Measurements from ENCODE around the gene FBXW11.
A peak's percentile ranks its signal among the peaks of the same experiment; 100 is the strongest.

FBXW11 gene

DNA sequence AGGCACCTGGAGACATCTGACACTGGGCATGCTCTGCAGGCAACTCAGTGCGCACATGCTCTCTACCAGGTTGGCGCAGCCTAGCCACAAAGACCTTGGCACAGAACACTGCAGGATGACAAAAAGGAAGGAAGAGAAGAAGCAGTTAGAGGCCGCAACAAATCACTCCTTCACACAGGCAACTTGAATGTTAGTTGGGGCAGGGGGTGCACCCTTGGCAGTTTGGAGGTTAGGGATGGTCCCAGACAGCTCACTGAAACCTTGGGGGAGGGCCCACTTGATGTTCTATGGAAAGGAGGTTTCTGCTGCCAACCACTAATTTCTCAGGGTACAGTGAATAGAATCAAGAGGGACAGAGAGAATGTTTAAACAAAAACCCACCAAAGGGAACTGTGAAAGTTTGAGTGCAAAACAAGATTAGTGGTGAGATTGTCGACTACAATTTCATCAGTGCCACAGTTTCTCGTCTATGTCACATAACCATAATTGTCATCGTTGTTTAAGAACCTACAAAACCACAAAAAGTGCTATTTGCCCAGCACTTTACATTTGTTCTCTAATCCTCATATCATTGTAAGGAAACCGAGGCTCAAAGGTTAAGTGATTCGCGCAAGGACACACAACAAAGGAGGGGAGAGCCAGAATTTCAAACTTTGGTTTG is 48.7 kb downstream of the FBXW11 start:
- peak overlapping the region; percentile 90 for H3K4me2 ChIP-seq (ENCODE audit: low read length)
- TF ChIP-seq EZH2phosphoT487 (IDR thresholded peaks at IDR 0.05; ENCODE audit: low read depth) = peak; percentile 76; the same call in 1 of the 2 replicates
- TF ChIP-seq, protein P1, sequence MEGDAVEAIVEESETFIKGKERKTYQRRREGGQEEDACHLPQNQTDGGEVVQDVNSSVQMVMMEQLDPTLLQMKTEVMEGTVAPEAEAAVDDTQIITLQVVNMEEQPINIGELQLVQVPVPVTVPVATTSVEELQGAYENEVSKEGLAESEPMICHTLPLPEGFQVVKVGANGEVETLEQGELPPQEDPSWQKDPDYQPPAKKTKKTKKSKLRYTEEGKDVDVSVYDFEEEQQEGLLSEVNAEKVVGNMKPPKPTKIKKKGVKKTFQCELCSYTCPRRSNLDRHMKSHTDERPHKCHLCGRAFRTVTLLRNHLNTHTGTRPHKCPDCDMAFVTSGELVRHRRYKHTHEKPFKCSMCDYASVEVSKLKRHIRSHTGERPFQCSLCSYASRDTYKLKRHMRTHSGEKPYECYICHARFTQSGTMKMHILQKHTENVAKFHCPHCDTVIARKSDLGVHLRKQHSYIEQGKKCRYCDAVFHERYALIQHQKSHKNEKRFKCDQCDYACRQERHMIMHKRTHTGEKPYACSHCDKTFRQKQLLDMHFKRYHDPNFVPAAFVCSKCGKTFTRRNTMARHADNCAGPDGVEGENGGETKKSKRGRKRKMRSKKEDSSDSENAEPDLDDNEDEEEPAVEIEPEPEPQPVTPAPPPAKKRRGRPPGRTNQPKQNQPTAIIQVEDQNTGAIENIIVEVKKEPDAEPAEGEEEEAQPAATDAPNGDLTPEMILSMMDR (IDR thresholded peaks at IDR 0.05; ENCODE audit: low read depth, low read length) = no peak
- peaks cover 95% of the 10 kb centered on the region for H3K79me2 ChIP-seq (ENCODE audit: low read length)
- peaks cover 86% of the 10 kb centered on the region for H4K20me1 ChIP-seq (ENCODE audit: insufficient read depth, low read length)
- H3K27me3 ChIP-seq (ENCODE audit: low read depth, low read length) = no peaks in the 10 kb centered on the region
- no peak overlapping the region for H2AFZ ChIP-seq (ENCODE audit: low read depth, low read length)
- peak overlapping the region; percentile 64 for H3K4me3 ChIP-seq (ENCODE audit: low read length)
- H3K36me3 ChIP-seq (replicated peaks; ENCODE audit: low read depth, low read length) = peaks cover 6% of the 10 kb centered on the region
- peaks cover 68% of the 10 kb centered on the region for H3K4me1 ChIP-seq (ENCODE audit: low read length)
- H3K9me3 ChIP-seq (ENCODE audit: insufficient read depth, low read length) = no peaks in the 10 kb centered on the region
- peak overlapping the region; percentile 85 for H3K27ac ChIP-seq (ENCODE audit: low read length)
- peak overlapping the region; percentile 56 for H3K9ac ChIP-seq (ENCODE audit: low read length)

DNA sequence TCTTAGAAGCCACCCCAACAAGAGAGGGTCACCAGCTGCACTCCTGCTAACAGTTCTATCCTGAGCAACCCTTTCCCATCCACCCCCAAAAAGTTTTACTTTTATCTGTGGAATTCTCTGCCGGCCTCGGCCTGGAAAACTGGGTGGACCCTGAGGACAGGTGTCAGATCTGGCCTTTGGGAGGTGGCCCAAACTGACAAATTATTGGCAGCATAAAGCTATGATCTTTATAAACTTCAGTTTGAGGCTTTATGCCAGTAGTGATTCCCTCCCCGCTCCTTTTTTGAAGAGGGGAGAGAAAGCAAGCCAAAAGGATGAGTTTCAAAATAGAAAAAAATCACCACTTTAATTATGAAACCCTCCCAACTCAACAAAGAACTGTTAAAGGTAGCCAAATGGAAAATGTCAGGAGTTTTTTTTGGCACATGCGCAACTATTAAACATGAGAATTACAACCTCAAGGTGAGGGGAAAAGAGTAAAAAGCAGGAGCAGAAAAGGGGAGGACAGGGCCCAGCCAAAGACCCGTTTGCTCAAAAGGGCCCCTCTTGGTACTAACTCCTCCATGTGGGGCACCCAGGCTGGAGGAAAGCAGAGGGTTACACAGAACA is 49.4 kb downstream of the FBXW11 start:
- peaks cover 61% of the 10 kb centered on the region for H3K4me1 ChIP-seq (ENCODE audit: low read length)

DNA sequence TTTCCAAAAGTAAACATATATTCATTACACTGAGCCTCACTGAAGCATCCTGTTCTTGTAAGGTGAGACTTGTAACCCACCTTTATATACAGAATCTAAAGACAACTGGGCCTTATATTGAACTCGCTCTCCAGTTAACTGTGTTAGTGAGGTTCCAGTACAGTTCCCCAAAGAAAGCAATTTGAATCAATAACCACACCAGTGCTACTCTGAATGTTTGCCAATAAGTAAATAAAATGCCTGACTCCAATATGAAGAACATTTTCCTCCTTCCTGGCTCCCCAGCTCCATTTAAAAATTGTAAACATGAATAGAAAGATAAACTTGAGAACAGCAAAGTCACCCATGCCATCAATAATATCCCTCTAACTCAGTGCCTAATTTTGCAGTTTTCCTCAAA is 50.1 kb downstream of the FBXW11 start:
- H3K79me2 ChIP-seq (ENCODE audit: low read length) = peaks cover 92% of the 10 kb centered on the region
- no peaks in the 10 kb centered on the region for H3K9me3 ChIP-seq (ENCODE audit: insufficient read depth, low read length)
- no peak overlapping the region for H3K4me3 ChIP-seq (ENCODE audit: low read length)
- no peak overlapping the region for H2AFZ ChIP-seq (ENCODE audit: low read depth, low read length)
- H3K9ac ChIP-seq (ENCODE audit: low read length) = peak overlapping the region; percentile 56; the same call in 1 of the 2 replicates
- peak overlapping the region; percentile 90; the same call in 1 of the 2 replicates for H3K4me2 ChIP-seq (ENCODE audit: low read length)
- no peak for TF ChIP-seq EZH2phosphoT487 (IDR thresholded peaks at IDR 0.05; ENCODE audit: low read depth)
- H4K20me1 ChIP-seq (ENCODE audit: insufficient read depth, low read length) = peaks cover 81% of the 10 kb centered on the region
- no peaks in the 10 kb centered on the region for H3K27me3 ChIP-seq (ENCODE audit: low read depth, low read length)
- H3K36me3 ChIP-seq (replicated peaks; ENCODE audit: low read depth, low read length) = peaks cover 6% of the 10 kb centered on the region
- H3K27ac ChIP-seq (ENCODE audit: low read length) = peak overlapping the region; percentile 85; the same call in 1 of the 2 replicates
- peaks cover 54% of the 10 kb centered on the region for H3K4me1 ChIP-seq (ENCODE audit: low read length)

More for the DNA sequence above, 49.4 kb downstream of the FBXW11 start:
- Histone ChIP-seq H3K4me3 (ENCODE audit: low read length) (peak overlapping the region; percentile 64), H4K20me1 (ENCODE audit: insufficient read depth, low read length) (peaks cover 82% of the 10 kb centered on the region), H3K4me2 (ENCODE audit: low read length) (peak overlapping the region; percentile 90), H3K9ac (ENCODE audit: low read length) (peak overlapping the region; percentile 56; the same call in 1 of the 2 replicates), H3K27me3 (ENCODE audit: low read depth, low read length) (no peaks in the 10 kb centered on the region), H2AFZ (ENCODE audit: low read depth, low read length) (no peak overlapping the region), H3K36me3 (replicated peaks; ENCODE audit: low read depth, low read length) (peaks cover 6% of the 10 kb centered on the region), H3K79me2 (ENCODE audit: low read length) (peaks cover 93% of the 10 kb centered on the region), H3K9me3 (ENCODE audit: insufficient read depth, low read length) (no peaks in the 10 kb centered on the region), H3K27ac (ENCODE audit: low read length) (peak overlapping the region; percentile 85)
- no peak for TF ChIP-seq EZH2phosphoT487 (IDR thresholded peaks at IDR 0.05; ENCODE audit: low read depth)
- TF ChIP-seq, protein P1 (IDR thresholded peaks at IDR 0.05; ENCODE audit: low read depth, low read length) = no peak

DNA sequence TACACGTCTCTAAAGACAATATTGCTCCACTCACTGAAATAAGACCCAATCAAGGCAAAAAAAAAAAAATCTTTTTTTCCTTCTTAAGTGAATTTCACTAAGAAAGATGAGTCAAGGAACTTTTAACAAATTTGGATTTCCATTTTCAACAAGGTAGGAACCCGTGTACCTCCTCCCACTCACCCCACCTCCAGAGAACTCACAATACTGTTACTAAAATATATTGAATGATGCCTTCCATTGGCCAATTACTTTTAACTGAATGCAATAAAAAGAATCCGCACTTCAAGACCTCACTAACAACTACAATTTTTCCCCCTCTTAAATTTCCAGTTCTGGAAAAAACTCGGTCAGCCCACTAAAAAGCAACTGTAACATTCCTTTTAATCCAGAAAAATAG is 50.7 kb downstream of the FBXW11 start:
- H3K27me3 ChIP-seq (ENCODE audit: low read depth, low read length) = no peaks in the 10 kb centered on the region
- H3K27ac ChIP-seq (ENCODE audit: low read length) = no peak overlapping the region
- TF ChIP-seq EZH2phosphoT487 (IDR thresholded peaks at IDR 0.05; ENCODE audit: low read depth) = no peak
- TF ChIP-seq, protein P1 (IDR thresholded peaks at IDR 0.05; ENCODE audit: low read depth, low read length) = no peak
- H3K36me3 ChIP-seq (replicated peaks; ENCODE audit: low read depth, low read length) = peaks cover 6% of the 10 kb centered on the region
- no peak overlapping the region for H3K4me3 ChIP-seq (ENCODE audit: low read length)
- H2AFZ ChIP-seq (ENCODE audit: low read depth, low read length) = no peak overlapping the region
- H3K79me2 ChIP-seq (ENCODE audit: low read length) = peaks cover 91% of the 10 kb centered on the region
- H3K9me3 ChIP-seq (ENCODE audit: insufficient read depth, low read length) = no peaks in the 10 kb centered on the region
- peaks cover 79% of the 10 kb centered on the region for H4K20me1 ChIP-seq (ENCODE audit: insufficient read depth, low read length)
- H3K4me1 ChIP-seq (ENCODE audit: low read length) = peaks cover 49% of the 10 kb centered on the region
- no peak overlapping the region for H3K9ac ChIP-seq (ENCODE audit: low read length)
- no peak overlapping the region for H3K4me2 ChIP-seq (ENCODE audit: low read length)

Measured in OCI-LY3 (cell line).